ENCODE results near the gene PRL.
A peak's percentile ranks its signal among the peaks of the same experiment; 100 is the strongest.

PRL gene

DNA sequence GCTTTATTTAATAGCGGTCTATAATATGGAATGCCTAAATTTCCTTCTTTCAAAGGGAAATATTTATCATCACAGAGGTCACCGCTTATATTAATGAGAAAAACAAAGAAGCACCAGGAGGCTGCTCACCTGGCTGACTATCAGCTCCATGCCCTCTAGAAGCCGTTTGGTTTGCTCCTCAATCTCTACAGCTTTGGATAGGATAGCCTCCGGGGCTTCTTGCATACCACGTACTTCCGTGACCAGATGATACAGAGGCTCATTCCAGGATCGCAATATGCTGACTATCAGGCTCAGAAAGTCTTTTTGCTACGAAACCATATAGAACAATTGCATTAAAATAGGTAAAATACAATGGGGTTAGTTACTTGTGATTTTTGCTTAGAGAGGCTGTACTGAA is 6.8 kb downstream of the PRL start:
- DNase-seq, result no peak

DNA sequence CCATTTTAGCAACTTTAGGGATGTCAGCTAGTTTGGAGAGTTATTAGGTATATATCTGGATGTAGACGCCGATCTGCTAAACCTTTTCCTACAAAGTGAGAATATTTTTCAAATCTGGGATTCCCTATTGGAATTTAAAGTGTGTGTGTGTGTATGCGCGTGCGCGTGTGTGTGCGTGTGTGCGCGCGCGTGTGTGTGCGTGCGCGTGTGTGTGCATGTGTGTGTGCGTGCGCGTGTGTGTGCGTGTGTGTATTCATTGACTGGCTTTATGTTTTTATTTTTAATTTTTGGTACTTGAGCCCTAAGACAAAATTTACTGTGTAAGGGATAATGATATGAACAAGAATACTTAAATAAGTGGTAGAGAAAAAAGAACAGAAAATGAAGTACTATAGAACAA is 8.1 kb downstream of the PRL start:
- no peak for DNase-seq

DNA sequence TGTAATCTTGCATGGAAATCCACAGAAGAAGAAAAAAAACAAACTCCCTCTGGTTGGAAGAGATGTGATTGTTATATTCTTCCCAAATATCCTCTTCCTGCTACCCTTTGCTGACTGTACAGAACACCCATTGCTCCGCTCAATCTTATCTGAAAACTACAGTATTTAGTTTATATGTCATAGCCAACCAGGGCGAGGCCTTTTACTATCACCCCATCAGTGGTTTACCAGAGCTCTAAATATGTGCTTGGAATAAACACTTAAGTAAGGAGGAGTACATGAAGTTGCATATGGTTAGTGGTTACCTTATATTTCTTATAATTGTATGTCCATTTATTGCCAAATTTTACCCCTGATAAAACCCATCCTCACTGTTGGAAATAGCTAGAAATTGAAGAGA is 12.2 kb downstream of the PRL start:
- DNase-seq, result no peak

- no peak for DNase-seq
Measured at GRCh38 chr6:22281341-22282085, 15.3 kb downstream of the PRL start.

- DNase-seq, result no peak
Measured at GRCh38 chr6:22279427-22279826, 17.4 kb downstream of the PRL start.

DNA sequence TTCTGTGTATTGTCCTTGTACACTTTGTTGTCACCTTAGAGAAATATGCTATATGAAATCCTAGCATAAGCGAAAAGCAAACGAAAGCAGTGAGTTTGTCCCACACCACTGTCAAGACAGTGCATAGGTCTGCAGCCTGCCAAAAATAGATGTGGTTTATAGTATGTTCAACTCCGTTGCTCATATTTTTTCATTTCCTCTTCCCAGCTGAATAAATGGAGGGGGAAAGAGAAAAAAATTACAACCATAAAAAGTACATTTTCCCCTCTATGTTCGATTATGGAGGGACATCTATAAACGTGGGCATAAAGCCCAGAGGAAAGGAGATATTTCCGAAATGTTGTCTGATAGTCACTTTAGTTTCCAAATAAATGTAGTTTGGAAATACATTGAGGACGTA is 25.8 kb downstream of the PRL start:
- no peak for DNase-seq

DNA sequence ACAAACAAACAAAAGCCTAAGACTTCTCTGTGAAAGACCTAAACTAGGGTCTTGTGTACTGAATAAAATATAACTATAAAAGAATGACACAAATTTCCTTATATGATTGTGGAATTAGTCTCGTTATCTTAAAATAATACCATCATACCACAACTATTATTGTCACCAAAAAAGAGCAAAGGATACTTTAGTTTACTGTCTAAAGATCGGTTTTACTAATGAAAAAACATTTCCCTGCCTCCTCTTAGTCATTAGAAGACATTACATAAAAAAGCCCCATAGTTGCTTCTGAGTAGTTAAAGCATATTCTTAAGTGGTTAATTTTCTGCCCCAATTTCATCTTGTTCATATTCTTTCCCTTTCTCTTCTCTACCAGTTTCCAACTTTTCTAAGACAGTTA is 33.1 kb downstream of the PRL start:
- no peak for DNase-seq

DNA sequence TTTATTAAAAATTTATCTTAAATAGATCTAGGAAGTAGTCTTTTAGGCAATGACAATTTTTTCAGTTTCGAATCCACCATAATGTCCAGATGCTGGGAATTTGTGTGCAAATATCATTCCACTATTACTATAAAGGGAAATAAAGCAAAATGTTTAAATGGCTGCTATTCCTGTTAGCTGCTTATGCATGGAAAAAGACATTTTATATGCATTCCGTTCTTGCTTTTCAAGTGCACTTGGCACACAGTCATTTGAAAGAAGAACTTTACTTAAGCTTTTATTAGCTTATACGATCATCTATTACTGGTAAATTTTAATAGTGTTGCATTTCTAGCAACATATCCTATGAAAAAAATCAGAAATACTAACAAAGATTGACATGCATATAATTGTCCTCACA is 42.0 kb downstream of the PRL start:
- no peak for DNase-seq

DNA sequence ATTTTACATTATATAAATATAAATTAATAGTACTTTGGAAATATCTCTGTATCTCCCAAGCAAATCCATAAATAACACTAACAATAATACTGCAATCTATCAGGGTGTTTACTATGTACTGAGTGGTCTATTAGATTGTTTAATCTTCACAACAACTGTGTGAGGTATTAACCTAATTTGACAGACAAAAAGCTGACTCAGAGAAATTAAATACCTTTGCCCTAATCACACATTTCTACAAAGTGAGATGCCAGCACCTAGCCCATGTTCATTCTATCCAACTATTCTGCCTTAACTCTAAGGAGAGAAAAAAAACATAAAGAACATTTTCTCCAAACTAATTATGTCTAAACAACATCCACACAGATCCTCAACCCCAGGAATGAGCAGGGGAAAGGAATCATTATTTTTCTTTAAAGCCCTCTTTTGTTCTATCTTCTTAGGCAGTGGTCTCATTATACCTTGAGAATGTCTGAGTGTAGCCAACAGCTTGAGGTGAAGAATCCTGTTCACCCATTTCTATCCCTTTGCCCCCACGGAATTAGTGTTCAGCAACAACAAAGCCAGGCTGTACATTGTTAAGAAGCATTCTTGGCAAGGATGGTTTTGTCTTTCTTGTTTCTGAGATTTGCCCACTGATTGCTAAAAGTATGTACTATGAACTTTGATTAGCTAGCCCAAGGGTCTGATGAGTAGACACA is 42.7 kb downstream of the PRL start:
- no peak for DNase-seq

DNA sequence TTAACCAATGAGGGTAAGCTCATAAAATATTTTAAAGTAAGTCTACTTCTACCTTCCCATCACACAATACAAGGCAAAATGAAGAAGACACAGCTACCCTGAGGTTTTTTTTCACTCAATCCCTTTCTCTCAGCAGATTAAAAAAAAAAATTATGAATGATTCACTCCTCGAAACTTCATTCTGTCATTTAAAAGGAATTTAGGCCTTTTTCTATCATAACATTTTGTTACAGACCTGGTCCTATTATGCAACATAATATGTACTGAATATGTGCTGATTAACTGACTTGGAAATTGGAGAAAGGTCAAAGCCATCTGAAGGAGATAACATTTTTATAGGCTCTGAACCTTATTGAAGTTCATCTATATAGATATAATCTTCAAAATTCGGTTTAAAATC is 45.5 kb downstream of the PRL start:
- DNase-seq, result no peak

DNA sequence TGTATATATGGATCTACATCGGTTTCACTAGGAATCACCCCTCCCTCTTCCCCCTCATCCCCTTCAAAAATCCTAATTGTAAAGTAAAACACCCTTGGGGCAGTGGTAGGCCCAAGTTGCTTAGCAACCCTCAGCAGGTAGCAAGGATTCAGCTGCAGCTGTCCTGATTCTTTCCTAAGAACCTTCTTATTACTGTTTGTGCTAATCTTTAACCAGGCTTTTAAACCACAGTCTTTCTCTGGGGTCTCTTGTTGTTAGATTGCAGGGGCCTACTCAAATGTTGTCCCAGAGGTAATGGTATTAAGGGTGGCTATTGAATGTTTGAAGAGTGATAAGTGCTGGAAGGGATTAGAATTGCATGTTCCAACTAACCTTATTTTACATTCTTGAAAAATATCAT is 46.4 kb downstream of the PRL start:
- peak; percentile 60 for DNase-seq

DNA sequence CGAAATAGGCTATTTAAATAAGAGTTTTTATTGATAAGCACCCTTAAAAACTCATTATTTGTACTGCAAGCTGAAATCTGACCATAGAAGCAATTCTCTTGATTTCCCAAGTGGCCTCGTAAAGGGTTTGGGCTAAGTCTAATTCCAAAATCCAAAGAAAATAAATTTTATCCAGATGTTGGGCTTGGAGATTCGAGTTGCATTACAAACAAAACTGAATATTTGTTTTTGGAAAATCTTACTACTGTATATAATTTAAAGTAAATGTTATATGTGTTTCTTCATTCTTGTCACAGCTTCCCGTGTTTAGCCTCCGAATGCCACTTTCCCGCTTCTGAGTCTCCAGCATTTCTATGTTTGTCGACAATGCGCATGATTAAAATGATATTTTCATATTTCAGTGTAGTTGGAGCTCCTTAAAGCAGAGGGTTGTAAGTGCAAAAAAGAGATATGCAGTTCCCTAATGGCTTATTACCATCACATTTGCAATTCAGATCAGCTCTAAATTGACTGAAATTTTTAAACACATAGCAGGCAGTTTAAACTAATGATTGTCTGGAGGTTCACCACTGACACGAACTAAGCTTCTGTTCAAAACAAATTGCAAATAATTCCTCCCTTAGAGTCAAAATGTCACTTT is 47.0 kb downstream of the PRL start:
- no peak for DNase-seq

DNA sequence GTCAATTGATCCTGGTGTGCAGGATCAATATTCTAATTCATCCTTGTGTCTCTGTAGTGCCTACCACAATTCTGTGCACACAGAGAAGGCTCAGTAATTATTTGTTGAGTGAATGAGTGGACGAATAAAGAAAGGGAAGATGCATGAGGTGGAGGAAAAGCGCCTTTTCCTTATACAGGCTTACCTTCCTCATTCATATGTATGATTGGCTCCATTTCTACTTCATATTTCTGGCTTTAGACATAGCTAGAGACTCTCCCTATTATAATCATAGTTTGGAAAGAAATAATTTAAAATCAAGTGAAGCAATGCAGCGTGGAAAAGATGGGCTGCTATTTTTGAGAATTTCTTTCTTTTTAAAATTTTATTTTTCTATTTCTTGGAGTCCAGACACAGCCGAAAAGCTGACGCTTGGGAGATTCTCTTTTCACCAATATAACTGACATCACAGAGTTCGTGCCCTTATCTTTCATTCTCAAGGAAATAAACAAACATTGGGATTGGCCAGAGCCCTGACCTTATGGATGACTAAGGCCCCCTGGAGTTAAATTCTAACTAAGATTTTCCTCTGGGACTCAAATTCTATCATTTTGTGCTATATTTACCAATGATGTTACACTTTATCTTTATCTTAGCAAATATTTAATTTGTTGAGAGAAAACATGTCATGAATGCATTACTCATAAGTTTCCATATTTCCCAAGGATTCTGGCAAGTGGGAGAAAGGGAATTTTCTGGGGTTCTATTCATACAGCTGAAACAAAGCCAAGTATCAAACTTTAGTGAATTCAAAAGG is 48.1 kb downstream of the PRL start:
- DNase-seq, result no peak

- no peak for DNase-seq
Measured at GRCh38 chr6:22247916-22248482, 48.8 kb downstream of the PRL start.

GRCh38 chr6:22240025-22240424 is 56.8 kb downstream of the PRL start:
- no peak for DNase-seq

- DNase-seq, result no peak
Measured at GRCh38 chr6:22239261-22239921, 57.4 kb downstream of the PRL start.

DNA sequence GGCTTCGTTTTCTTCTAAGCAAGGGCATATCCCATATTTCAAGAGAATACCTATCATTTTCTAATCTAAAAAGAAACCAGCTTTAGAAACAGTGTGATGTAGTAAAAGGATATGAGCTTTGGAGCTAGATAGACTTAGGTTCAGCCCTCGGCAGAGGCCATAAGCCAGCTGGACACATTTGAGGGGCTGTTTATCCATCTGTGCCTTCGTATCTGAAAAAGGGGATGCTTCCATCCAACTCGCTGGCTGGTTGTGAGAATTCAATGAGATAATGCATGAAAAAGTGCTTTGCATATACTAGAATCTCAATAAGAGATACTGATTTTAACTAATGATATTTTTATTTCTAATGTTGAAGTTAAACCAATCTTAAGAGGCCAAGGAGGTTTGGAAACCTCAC is 58.0 kb downstream of the PRL start:
- no peak for DNase-seq

- no peak for DNase-seq
Measured at GRCh38 chr6:22237526-22237925, 59.3 kb downstream of the PRL start.

All from NCI-H187 treated with DMSO at 0.1 percent for 48 hours (cell line).